ENCODE results near the gene OR6S1.

DNA sequence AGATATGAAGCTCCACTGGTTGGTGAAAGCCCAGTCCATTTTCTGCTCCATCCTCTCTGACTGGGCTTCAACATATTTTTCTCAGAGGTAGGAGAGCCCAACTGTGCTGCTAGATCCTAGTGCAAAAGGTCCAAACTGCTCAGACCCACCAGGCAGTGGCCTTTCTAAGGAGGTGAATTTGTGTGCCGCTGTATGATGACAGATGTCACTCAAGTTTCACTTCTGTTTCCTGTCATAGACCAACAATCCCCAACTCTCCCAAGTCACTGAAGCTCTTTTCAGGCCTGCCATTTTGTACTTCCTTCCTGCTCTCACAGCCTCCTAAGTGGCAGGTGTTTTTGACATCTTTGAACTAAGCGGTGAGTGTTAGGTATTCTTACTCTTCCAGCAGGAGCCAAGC is 26.5 kb upstream of the OR6S1 start:
- TF ChIP-seq, protein P1, sequence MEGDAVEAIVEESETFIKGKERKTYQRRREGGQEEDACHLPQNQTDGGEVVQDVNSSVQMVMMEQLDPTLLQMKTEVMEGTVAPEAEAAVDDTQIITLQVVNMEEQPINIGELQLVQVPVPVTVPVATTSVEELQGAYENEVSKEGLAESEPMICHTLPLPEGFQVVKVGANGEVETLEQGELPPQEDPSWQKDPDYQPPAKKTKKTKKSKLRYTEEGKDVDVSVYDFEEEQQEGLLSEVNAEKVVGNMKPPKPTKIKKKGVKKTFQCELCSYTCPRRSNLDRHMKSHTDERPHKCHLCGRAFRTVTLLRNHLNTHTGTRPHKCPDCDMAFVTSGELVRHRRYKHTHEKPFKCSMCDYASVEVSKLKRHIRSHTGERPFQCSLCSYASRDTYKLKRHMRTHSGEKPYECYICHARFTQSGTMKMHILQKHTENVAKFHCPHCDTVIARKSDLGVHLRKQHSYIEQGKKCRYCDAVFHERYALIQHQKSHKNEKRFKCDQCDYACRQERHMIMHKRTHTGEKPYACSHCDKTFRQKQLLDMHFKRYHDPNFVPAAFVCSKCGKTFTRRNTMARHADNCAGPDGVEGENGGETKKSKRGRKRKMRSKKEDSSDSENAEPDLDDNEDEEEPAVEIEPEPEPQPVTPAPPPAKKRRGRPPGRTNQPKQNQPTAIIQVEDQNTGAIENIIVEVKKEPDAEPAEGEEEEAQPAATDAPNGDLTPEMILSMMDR (conservative IDR thresholded peaks at IDR 0.05; ENCODE audit: low read depth, low read length), result no peak
- no peak for TF ChIP-seq EZH2 (IDR thresholded peaks at IDR 0.05; ENCODE audit: low read length, unreplicated experiment)
- no peak for TF ChIP-seq EZH2phosphoT487 (IDR thresholded peaks at IDR 0.05; ENCODE audit: borderline replicate concordance, low read length)
